Activated CD4-positive, alpha-beta T cell treated with anti-CD3 and anti-CD28 coated beads for 4 hours (primary cell): ENCODE measurements around the gene PLXNC1.

Experiments used
- DNase-seq, 2 donors: peaks; one replicate each; pipeline ENCODE4 v3.0.0-alpha.2; 2020

PLXNC1 gene

GRCh38 chr12:94183708-94184379 lies 35.5 kb downstream of the PLXNC1 start:
- no peak for DNase-seq

GRCh38 chr12:94184995-94185719 lies 36.8 kb downstream of the PLXNC1 start:
- no peak for DNase-seq

- DNase-seq, result no peak
Observed at GRCh38 chr12:94185801-94186200, 37.4 kb downstream of the PLXNC1 start.

- no peak for DNase-seq
Observed at GRCh38 chr12:94186278-94187241, 38.2 kb downstream of the PLXNC1 start.

GRCh38 chr12:94187361-94187760 lies 39.0 kb downstream of the PLXNC1 start:
- DNase-seq, result no peak

- DNase-seq, result no peak
Observed at GRCh38 chr12:94190623-94191022, 42.2 kb downstream of the PLXNC1 start.

GRCh38 chr12:94191023-94191422 lies 42.6 kb downstream of the PLXNC1 start:
- DNase-seq, result no peak

- DNase-seq, result no peak
Observed at GRCh38 chr12:94191811-94192210, 43.4 kb downstream of the PLXNC1 start.

GRCh38 chr12:94192506-94192905 lies 44.1 kb downstream of the PLXNC1 start:
- no peak for DNase-seq

GRCh38 chr12:94193168-94193567 lies 44.8 kb downstream of the PLXNC1 start:
- no peak for DNase-seq

GRCh38 chr12:94195483-94195882 lies 47.1 kb downstream of the PLXNC1 start:
- no peak for DNase-seq

- no peak for DNase-seq
Observed at GRCh38 chr12:94198469-94198868, 50.1 kb downstream of the PLXNC1 start.

GRCh38 chr12:94198872-94199271 lies 50.5 kb downstream of the PLXNC1 start:
- no peak for DNase-seq

GRCh38 chr12:94200069-94200468 lies 51.7 kb downstream of the PLXNC1 start:
- DNase-seq, result no peak

GRCh38 chr12:94200695-94201094 lies 52.3 kb downstream of the PLXNC1 start:
- DNase-seq, result no peak

- DNase-seq, result no peak
Observed at GRCh38 chr12:94202245-94203180, 54.1 kb downstream of the PLXNC1 start.

GRCh38 chr12:94203181-94203546 lies 54.8 kb downstream of the PLXNC1 start:
- DNase-seq, result no peak

GRCh38 chr12:94203796-94204195 lies 55.4 kb downstream of the PLXNC1 start:
- no peak for DNase-seq

GRCh38 chr12:94204499-94205247 lies 56.3 kb downstream of the PLXNC1 start:
- DNase-seq, result no peak

GRCh38 chr12:94205822-94206221 lies 57.4 kb downstream of the PLXNC1 start:
- DNase-seq, result no peak

- DNase-seq, result no peak
Observed at GRCh38 chr12:94206886-94207285, 58.5 kb downstream of the PLXNC1 start.

- no peak for DNase-seq
Observed at GRCh38 chr12:94207467-94207848, 59.1 kb downstream of the PLXNC1 start.
